ENCODE data around the gene RGS8.

Gene RGS8

DNA sequence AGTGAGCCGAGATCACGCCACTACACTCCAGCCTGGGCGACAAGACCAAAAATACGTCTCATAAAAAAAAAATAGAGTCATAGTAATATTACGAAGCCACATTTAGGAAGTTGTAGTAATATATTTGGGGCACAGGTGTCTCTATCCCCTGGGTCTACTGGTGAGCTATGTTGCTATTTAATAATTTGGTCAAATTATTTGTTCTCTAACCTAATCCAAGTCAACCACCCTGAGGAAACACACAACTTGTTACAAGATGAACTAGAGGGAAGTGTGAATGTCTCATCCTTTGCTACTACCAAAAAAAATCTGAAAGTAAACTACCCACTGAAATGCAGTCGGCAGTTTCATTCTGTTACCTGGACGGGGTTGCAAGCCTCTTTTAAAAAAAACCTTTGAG, 35.3 kb downstream of the RGS8 start:
- H3K4me3 ChIP-seq (ENCODE audit: low read length, poor library complexity, severe bottlenecking) = no peak overlapping the region
- no peaks in the 10 kb centered on the region for H3K9me2 ChIP-seq (replicated peaks; ENCODE audit: low read depth, low read length)
- H3K27me3 ChIP-seq (ENCODE audit: insufficient read depth, low read length, poor library complexity, severe bottlenecking) = no peaks in the 10 kb centered on the region
- no peak for TF ChIP-seq EZH2phosphoT487 (IDR thresholded peaks at IDR 0.05; ENCODE audit: borderline replicate concordance)
- no peak for TF ChIP-seq CTCF (conservative IDR thresholded peaks at IDR 0.05; ENCODE audit: low read length)
- H3K9ac ChIP-seq (ENCODE audit: low read depth, low read length, poor library complexity, severe bottlenecking) = no peak overlapping the region
- H3F3A ChIP-seq (ENCODE audit: low read depth) = no peaks in the 10 kb centered on the region
- peaks cover 17% of the 10 kb centered on the region for H3K4me1 ChIP-seq (ENCODE audit: insufficient read depth, low read length, poor library complexity, severe bottlenecking)
- no peaks in the 10 kb centered on the region for H4K20me1 ChIP-seq (ENCODE audit: insufficient read depth, low read length, poor library complexity, severe bottlenecking)
- H3K79me2 ChIP-seq (ENCODE audit: insufficient read depth, low read length) = no peaks in the 10 kb centered on the region
- H3K9me3 ChIP-seq (ENCODE audit: insufficient read depth, low read depth, low read length) = no peaks in the 10 kb centered on the region
- H3K4me2 ChIP-seq (ENCODE audit: low read depth, low read length, poor library complexity, severe bottlenecking) = no peak overlapping the region
- H3K36me3 ChIP-seq (ENCODE audit: insufficient read depth, low read length) = no peaks in the 10 kb centered on the region
- H2AFZ ChIP-seq (ENCODE audit: low read length) = no peak overlapping the region

DNA sequence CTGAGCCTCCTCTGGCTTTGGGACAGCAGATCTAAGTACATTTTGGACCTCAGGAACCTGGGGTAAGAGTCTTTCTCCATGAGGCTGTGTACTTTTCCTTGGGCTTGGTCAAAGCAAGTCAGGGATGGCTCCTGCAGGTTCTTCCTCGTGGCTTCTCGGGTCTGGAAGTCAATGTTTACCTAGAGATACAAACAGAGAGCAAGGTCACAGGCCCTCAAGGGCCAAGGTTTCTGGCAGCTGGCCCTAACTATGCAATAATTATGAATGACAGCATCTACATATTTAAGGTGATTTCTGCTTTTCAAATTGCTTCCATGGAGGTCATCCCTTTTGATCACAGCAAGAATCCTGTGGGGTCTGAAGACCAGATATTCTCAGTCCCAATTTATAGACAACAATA, 37.6 kb downstream of the RGS8 start:
- H3K4me1 ChIP-seq (ENCODE audit: insufficient read depth, low read length, poor library complexity, severe bottlenecking) = peaks cover 11% of the 10 kb centered on the region
- TF ChIP-seq CTCF (conservative IDR thresholded peaks at IDR 0.05; ENCODE audit: low read length) (no peak), EZH2phosphoT487 (IDR thresholded peaks at IDR 0.05; ENCODE audit: borderline replicate concordance) (no peak)
- no peaks in the 10 kb centered on the region for H3K36me3 ChIP-seq (ENCODE audit: insufficient read depth, low read length)
- no peaks in the 10 kb centered on the region for H3K9me3 ChIP-seq (ENCODE audit: insufficient read depth, low read depth, low read length)
- H3K9me2 ChIP-seq (replicated peaks; ENCODE audit: low read depth, low read length) = no peaks in the 10 kb centered on the region
- no peak overlapping the region for H3K9ac ChIP-seq (ENCODE audit: low read depth, low read length, poor library complexity, severe bottlenecking)
- no peak overlapping the region for H2AFZ ChIP-seq (ENCODE audit: low read length)
- no peak overlapping the region for H3K4me3 ChIP-seq (ENCODE audit: low read length, poor library complexity, severe bottlenecking)
- no peak overlapping the region for H3K4me2 ChIP-seq (ENCODE audit: low read depth, low read length, poor library complexity, severe bottlenecking)
- H3K79me2 ChIP-seq (ENCODE audit: insufficient read depth, low read length) = no peaks in the 10 kb centered on the region
- no peaks in the 10 kb centered on the region for H4K20me1 ChIP-seq (ENCODE audit: insufficient read depth, low read length, poor library complexity, severe bottlenecking)
- no peaks in the 10 kb centered on the region for H3F3A ChIP-seq (ENCODE audit: low read depth)
- H3K27me3 ChIP-seq (ENCODE audit: insufficient read depth, low read length, poor library complexity, severe bottlenecking) = no peaks in the 10 kb centered on the region

GRCh38 chr1:182644886-182645285, 39.5 kb downstream of the RGS8 start:
- no peaks in the 10 kb centered on the region for H3F3A ChIP-seq (ENCODE audit: low read depth)
- no peak for TF ChIP-seq EZH2phosphoT487 (IDR thresholded peaks at IDR 0.05; ENCODE audit: borderline replicate concordance)
- TF ChIP-seq CTCF (conservative IDR thresholded peaks at IDR 0.05; ENCODE audit: low read length) = no peak
- H3K4me2 ChIP-seq (ENCODE audit: low read depth, low read length, poor library complexity, severe bottlenecking) = no peak overlapping the region
- H4K20me1 ChIP-seq (ENCODE audit: insufficient read depth, low read length, poor library complexity, severe bottlenecking) = no peaks in the 10 kb centered on the region
- H3K79me2 ChIP-seq (ENCODE audit: insufficient read depth, low read length) = no peaks in the 10 kb centered on the region
- no peaks in the 10 kb centered on the region for H3K27me3 ChIP-seq (ENCODE audit: insufficient read depth, low read length, poor library complexity, severe bottlenecking)
- H3K9ac ChIP-seq (ENCODE audit: low read depth, low read length, poor library complexity, severe bottlenecking) = no peak overlapping the region
- H3K4me3 ChIP-seq (ENCODE audit: low read length, poor library complexity, severe bottlenecking) = no peak overlapping the region
- H3K9me2 ChIP-seq (replicated peaks; ENCODE audit: low read depth, low read length) = no peaks in the 10 kb centered on the region
- H3K9me3 ChIP-seq (ENCODE audit: insufficient read depth, low read depth, low read length) = no peaks in the 10 kb centered on the region
- no peak overlapping the region for H2AFZ ChIP-seq (ENCODE audit: low read length)
- H3K36me3 ChIP-seq (ENCODE audit: insufficient read depth, low read length) = no peaks in the 10 kb centered on the region
- no peaks in the 10 kb centered on the region for H3K4me1 ChIP-seq (ENCODE audit: insufficient read depth, low read length, poor library complexity, severe bottlenecking)

Data from Loucy (cell line).